Muscle layer of duodenum (tissue), 2 donors: ENCODE data around the gene ZNF750.
"Not testable (repeated sequence)": the region's sequence is repeated elsewhere in the genome, so short reads cannot be mapped to it uniquely, and the experiment has no call there.

Experiments used
- H3K27ac ChIP-seq: one replicate; pipeline ENCODE4 v1.7.0; 2013; ENCODE audit warnings: mild to moderate bottlenecking, low read length
- H3K27me3 ChIP-seq: one replicate; pipeline ENCODE4 v1.7.0; 2013; ENCODE audit warnings: low read depth, mild to moderate bottlenecking, control low read depth, low read length
- H3K36me3 ChIP-seq, 2 donors: one replicate each; pipeline ENCODE4 v1.7.0; 2013; ENCODE audit warnings: low read length in 2 of 2, control low read depth in 1 of 2, mild to moderate bottlenecking in 1 of 2; ENCODE audit not compliant: insufficient read depth in 2 of 2, control insufficient read depth in 1 of 2
- H3K4me1 ChIP-seq, 2 donors: one replicate each; pipeline ENCODE4 v1.7.0; 2013; ENCODE audit warnings: low read length in 2 of 2, mild to moderate bottlenecking in 2 of 2, control low read depth in 1 of 2, moderate library complexity in 1 of 2; ENCODE audit not compliant: insufficient read depth in 2 of 2, control insufficient read depth in 1 of 2
- H3K4me3 ChIP-seq, 2 donors: one replicate each; pipeline ENCODE4 v1.7.0; 2013; ENCODE audit warnings: low read length in 2 of 2, low read depth in 1 of 2, mild to moderate bottlenecking in 1 of 2
- H3K9me3 ChIP-seq, 2 donors: one replicate each; pipeline ENCODE4 v1.7.0; 2013; ENCODE audit warnings: low read length in 2 of 2, control low read depth in 1 of 2, mild to moderate bottlenecking in 1 of 2; ENCODE audit not compliant: control insufficient read depth in 1 of 2
- donor health status: healthy.

The ZNF750 gene

GRCh38 chr17:82785581-82785980, 54.2 kb downstream of the ZNF750 start:
- peaks cover 6 to 20% of the 10 kb centered on the region in 2 donors for H3K36me3 ChIP-seq
- not testable (repeated sequence) for H3K27me3 ChIP-seq, H3K4me3 ChIP-seq, H3K4me1 ChIP-seq, H3K27ac ChIP-seq, H3K9me3 ChIP-seq

DNA sequence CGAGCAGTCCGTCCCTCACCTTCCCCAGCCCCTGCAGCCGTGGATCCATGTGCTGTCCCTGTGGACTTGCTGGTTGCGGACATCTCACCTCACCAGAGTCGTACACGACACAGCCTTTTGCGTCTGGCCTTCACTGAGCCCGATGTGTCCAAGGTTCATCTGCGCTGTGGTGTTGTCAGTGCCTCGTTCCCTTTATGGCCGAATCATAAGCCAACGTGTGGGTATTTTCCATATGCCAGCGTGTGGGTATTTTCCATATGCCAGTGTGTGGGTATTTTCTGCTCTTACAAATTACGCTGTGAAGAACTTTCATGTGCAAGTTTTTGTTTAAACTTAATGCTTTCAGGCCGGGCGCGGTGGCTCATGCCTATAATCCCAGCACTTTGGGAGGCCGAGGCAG, 56.3 kb downstream of the ZNF750 start:
- H3K4me1 ChIP-seq, result no peaks in the 10 kb centered on the region
- H3K27me3 ChIP-seq, result no peaks in the 10 kb centered on the region
- peaks cover 6 to 20% of the 10 kb centered on the region in 2 donors for H3K36me3 ChIP-seq
- no peak overlapping the region for H3K27ac ChIP-seq
- H3K4me3 ChIP-seq, result no peak overlapping the region
- no peaks in the 10 kb centered on the region for H3K9me3 ChIP-seq

GRCh38 chr17:82782657-82783207, 57.1 kb downstream of the ZNF750 start:
- H3K4me3 ChIP-seq, result no peak overlapping the region
- no peaks in the 10 kb centered on the region for H3K9me3 ChIP-seq
- no peaks in the 10 kb centered on the region for H3K4me1 ChIP-seq
- no peak overlapping the region for H3K27ac ChIP-seq
- no peaks in the 10 kb centered on the region for H3K27me3 ChIP-seq
- peaks cover 6 to 20% of the 10 kb centered on the region in 2 donors for H3K36me3 ChIP-seq

DNA sequence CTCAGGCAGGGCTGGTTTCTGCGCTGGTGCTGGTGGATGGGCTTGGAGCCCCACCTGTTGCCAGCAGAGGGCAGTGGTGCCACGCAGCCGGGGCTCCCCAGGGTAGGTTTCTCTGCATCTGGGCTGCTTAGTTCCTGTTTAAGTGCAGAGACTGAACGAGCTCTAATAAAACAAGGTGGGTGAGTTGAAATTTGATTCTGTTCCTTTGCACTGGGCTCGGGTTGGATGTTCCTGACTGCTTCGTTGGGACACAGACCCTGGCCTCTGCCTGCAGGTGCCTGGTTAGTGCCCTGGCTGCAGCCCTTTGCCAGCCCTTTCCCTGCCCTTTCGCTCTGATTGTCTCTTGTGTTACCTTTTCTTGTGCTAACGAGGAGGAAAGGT, 57.9 kb downstream of the ZNF750 start:
- H3K9me3 ChIP-seq, result no peaks in the 10 kb centered on the region
- H3K4me1 ChIP-seq, result no peaks in the 10 kb centered on the region
- no peaks in the 10 kb centered on the region for H3K27me3 ChIP-seq
- H3K36me3 ChIP-seq, result peaks cover 6 to 20% of the 10 kb centered on the region in 2 donors
- no peak overlapping the region for H3K4me3 ChIP-seq
- no peak overlapping the region for H3K27ac ChIP-seq

GRCh38 chr17:82780971-82781893, 58.6 kb downstream of the ZNF750 start:
- Histone ChIP-seq H3K36me3 (peaks cover 6 to 20% of the 10 kb centered on the region in 2 donors), H3K27me3 (no peaks in the 10 kb centered on the region), H3K4me3 (no peak overlapping the region), H3K4me1 (no peaks in the 10 kb centered on the region), H3K27ac (no peak overlapping the region), H3K9me3 (no peaks in the 10 kb centered on the region)

DNA sequence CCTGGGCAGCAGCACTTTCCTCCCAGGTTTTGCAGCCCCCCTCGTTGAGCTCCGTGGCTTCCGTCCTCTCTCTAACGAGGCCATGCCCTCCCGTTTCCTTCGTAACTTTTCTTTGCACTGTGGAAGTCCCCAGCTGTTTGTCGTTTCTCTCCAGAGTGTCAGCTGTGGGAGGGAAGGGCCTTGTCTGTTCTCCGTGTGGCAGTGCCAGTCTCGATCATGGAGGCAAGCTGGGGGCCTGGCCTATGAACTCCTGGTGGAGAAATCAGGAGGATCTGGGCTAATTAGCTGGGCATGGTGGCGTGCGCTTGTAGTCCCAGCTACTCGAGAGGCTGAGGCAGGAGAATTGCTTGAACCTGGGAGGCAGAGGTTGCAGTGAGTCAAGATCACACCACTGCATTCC, 59.6 kb downstream of the ZNF750 start:
- Histone ChIP-seq H3K9me3 (no peaks in the 10 kb centered on the region), H3K27ac (no peak overlapping the region), H3K27me3 (no peaks in the 10 kb centered on the region), H3K4me3 (no peak overlapping the region), H3K4me1 (peaks cover 0 to 1% of the 10 kb centered on the region in 2 donors), H3K36me3 (peaks cover 6 to 20% of the 10 kb centered on the region in 2 donors)

DNA sequence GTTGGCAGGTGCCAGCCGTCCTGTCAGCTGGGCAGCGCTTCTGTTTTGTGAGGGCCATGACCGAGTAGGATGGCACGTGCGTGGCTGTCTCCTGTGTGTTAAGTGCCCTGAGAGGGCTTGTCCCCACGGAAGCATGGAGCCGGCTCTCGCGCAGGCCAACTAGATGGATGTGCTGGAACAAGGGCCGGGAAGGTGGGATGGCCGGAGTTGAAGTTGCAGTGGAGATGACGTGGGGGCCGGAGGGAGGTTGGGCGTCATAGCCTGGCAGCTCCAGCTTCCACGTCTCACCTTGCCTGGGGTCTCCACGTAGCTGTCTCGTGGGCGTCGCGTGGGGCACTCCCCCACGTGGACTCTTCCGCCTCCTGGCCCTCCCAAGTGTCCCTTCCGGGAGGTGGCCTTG, 60.3 kb downstream of the ZNF750 start:
- peaks cover 0 to 5% of the 10 kb centered on the region in 2 donors for H3K4me1 ChIP-seq
- H3K4me3 ChIP-seq, result no peak overlapping the region
- H3K27me3 ChIP-seq, result no peaks in the 10 kb centered on the region
- H3K9me3 ChIP-seq, result no peaks in the 10 kb centered on the region
- H3K27ac ChIP-seq, result no peak overlapping the region
- peaks cover 6 to 18% of the 10 kb centered on the region in 2 donors for H3K36me3 ChIP-seq
